ENCODE results near the gene INPP5K.
"Not testable (repeated sequence)": the region's sequence is repeated elsewhere in the genome, so short reads cannot be mapped to it uniquely, and the experiment has no call there.

Gene INPP5K

GRCh38 chr17:1515640-1516387 lies 598 bp downstream of the INPP5K start:
- TF ChIP-seq CTCF (conservative IDR thresholded peaks at IDR 0.05; ENCODE audit: low read depth, low read length), result peak; percentile 84
- peak overlapping the region; percentile 99 for H3K4me3 ChIP-seq (ENCODE audit: low read depth, low read length)
- DNase-seq (ENCODE audit: low read depth), result peak; percentile 96

- no peak for DNase-seq (ENCODE audit: low read depth)
- H3K4me3 ChIP-seq (ENCODE audit: low read depth, low read length), result no peak overlapping the region
- TF ChIP-seq CTCF (conservative IDR thresholded peaks at IDR 0.05; ENCODE audit: low read depth, low read length), result no peak
Measured at GRCh38 chr17:1512351-1512750, 4.1 kb downstream of the INPP5K start.

GRCh38 chr17:1511756-1512321 lies 4.6 kb downstream of the INPP5K start:
- TF ChIP-seq CTCF (conservative IDR thresholded peaks at IDR 0.05; ENCODE audit: low read depth, low read length), result no peak
- H3K4me3 ChIP-seq (ENCODE audit: low read depth, low read length), result no peak overlapping the region
- no peak for DNase-seq (ENCODE audit: low read depth)

- peak; percentile 72 for DNase-seq (ENCODE audit: low read depth)
- H3K4me3 ChIP-seq (ENCODE audit: low read depth, low read length), result no peak overlapping the region
- no peak for TF ChIP-seq CTCF (conservative IDR thresholded peaks at IDR 0.05; ENCODE audit: low read depth, low read length)
Measured at GRCh38 chr17:1511290-1511689, 5.1 kb downstream of the INPP5K start.

GRCh38 chr17:1509290-1509881 lies 7.0 kb downstream of the INPP5K start:
- H3K4me3 ChIP-seq (ENCODE audit: low read depth, low read length), result no peak overlapping the region
- no peak for TF ChIP-seq CTCF (conservative IDR thresholded peaks at IDR 0.05; ENCODE audit: low read depth, low read length)
- DNase-seq (ENCODE audit: low read depth), result no peak

GRCh38 chr17:1508709-1509108 lies 7.7 kb downstream of the INPP5K start:
- DNase-seq (ENCODE audit: low read depth); H3K4me3 ChIP-seq (ENCODE audit: low read depth, low read length): not testable (repeated sequence)

GRCh38 chr17:1506649-1507267 lies 9.7 kb downstream of the INPP5K start:
- no peak for TF ChIP-seq CTCF (conservative IDR thresholded peaks at IDR 0.05; ENCODE audit: low read depth, low read length)

More at GRCh38 chr17:1506649-1507267, 9.7 kb downstream of the INPP5K start:
- DNase-seq (ENCODE audit: low read depth), result no peak
- H3K4me3 ChIP-seq (ENCODE audit: low read depth, low read length), result no peak overlapping the region

Measured in choroid plexus epithelial cell (primary cell).